Measurements from ENCODE around the gene IPO7.

Gene IPO7

GRCh38 chr11:9490376-9490775 is 105.9 kb downstream of the IPO7 start:
- DNase-seq: no peak

DNA sequence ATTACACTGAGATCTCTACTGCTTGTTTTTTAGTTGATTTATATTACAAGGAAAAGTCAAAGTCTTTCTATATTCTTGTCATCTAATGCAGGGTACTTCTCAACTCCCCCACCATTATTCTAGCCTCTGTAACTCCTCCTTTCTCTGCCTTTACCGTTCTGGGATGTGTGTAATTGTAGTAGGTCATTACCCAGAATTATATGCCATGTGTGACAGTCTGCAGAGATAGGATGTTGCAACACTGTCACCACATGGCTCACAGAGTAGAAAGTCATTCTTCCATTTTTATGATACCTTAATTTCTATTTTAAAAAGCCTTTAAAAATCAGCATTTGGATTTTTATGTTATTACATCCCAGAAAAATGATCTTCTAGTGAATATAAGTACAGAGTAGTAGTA is 109.0 kb downstream of the IPO7 start:
- no peak for DNase-seq

GRCh38 chr11:9494316-9494715 is 109.9 kb downstream of the IPO7 start:
- DNase-seq: no peak

GRCh38 chr11:9495803-9496514 is 111.5 kb downstream of the IPO7 start:
- DNase-seq: no peak
